ENCODE results near the gene APOBEC3A.

DNA sequence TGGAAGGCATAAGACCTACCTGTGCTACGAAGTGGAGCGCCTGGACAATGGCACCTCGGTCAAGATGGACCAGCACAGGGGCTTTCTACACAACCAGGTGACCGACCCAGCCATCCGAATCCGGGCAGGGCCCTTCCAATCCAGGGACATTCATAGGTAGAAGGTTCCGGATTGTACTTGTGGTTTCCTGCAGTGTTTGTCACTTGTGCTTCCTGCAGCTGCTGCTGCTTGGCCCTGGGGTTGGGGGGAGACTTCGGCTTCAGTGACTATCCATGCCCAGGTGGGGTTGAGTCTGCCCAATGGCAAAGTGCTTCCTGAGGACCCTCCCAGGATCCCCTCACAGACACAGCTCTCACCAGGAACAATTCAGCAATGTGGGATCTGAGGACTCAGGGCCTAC is 2.2 kb downstream of the APOBEC3A start:
- TF ChIP-seq EZH2 (IDR thresholded peaks at IDR 0.05; ENCODE audit: low read depth) (no peak), CTCF (conservative IDR thresholded peaks at IDR 0.05) (no peak)

All from PC-9 (cell line).